H1 (cell line): ENCODE results near the gene SRP14. TPM values are rescaled to one million over a fixed set of nuclear protein-coding genes. Genes with fewer than 3 reads are reported as not detected.

Experiments
- ATF2 ChIP-seq: IDR thresholded peaks from 2 replicates; pipeline ENCODE4 v1.6.1; 2012; ENCODE audit warnings: low read length, inconsistent platforms
- SP1 ChIP-seq: IDR thresholded peaks from 2 replicates; pipeline ENCODE4 v1.6.1; 2011; ENCODE audit warnings: low read depth, low read length
- USF2 ChIP-seq: IDR thresholded peaks from 2 replicates; pipeline ENCODE4 v1.6.1; 2011; ENCODE audit warnings: low read length, improper control_type of control experiment
- polyA plus RNA-seq, 7 experiments: library from polyadenylated mRNA; depleted of rRNA in 3 of 7; stranded (reverse) in 5 of 7; unstranded in 2 of 7; fragments of >200 nt in 5 of 7; fragments of 200-250 nt in 2 of 7; gene quantifications; 1 replicate in 5 of 7; 2 replicates in 1 of 7; 4 replicates in 1 of 7; pipeline versions ENCODE4 v1.2.1 to v1.2.3, GENCODE V29; 2011 to 2013; ENCODE audit warnings: missing spikeins in 2 of 7, mixed read lengths in 2 of 7
- total RNA-seq: library from RNA; stranded (reverse); fragmentation: NEBNext Ultra II Directional; extraction: Animal tissue kit (Norgen Biotek cat#: 25700); gene quantifications from 2 replicates; pipeline ENCODE4 v1.2.1, GENCODE V29; 2021

The SRP14 gene
- total and polyA plus RNA-seq, 2 of the 8 experiments (the other 6 are each of a cell fraction or from before 2014, with no cell fraction given): 186 to 223 TPM

GRCh38 chr15:40060236-40060961, 21.4 kb upstream of the SRP14 start (continued):
- TF ChIP-seq USF2: no peak
- no peak for TF ChIP-seq SP1
- no peak for TF ChIP-seq ATF2
